ENCODE data around the gene ADAMTS3. TPM values are rescaled to one million over a fixed set of nuclear protein-coding genes. Genes with fewer than 3 reads are reported as not detected.
"Not testable (repeated sequence)": the region's sequence is repeated elsewhere in the genome, so short reads cannot be mapped to it uniquely, and the experiment has no call there.

Gene ADAMTS3
- polyA plus RNA-seq, 1 donor from 2014 or later, result 0.20 TPM

GRCh38 chr4:72546456-72546855 lies 22.6 kb downstream of the ADAMTS3 start:
- no peak overlapping the region for H2AFZ ChIP-seq (ENCODE audit: low read depth, low read length)
- no peaks in the 10 kb centered on the region for H4K20me1 ChIP-seq (ENCODE audit: insufficient read depth)
- H3K36me3 ChIP-seq (ENCODE audit: insufficient read depth, low read length), result no peaks in the 10 kb centered on the region
- H3K27me3 ChIP-seq (ENCODE audit: insufficient read depth, low read depth, low read length), result no peaks in the 10 kb centered on the region
- no peaks in the 10 kb centered on the region for H3K9me3 ChIP-seq (ENCODE audit: low read length)
- H3K4me3 ChIP-seq (ENCODE audit: low read length), result no peak overlapping the region
- H3K4me2 ChIP-seq (ENCODE audit: low read length), result no peak overlapping the region
- H3K9me2 ChIP-seq (ENCODE audit: insufficient read depth, low read length), result no peaks in the 10 kb centered on the region
- no peak for TF ChIP-seq SMC3 (conservative IDR thresholded peaks at IDR 0.05; ENCODE audit: poor library complexity)
- TF ChIP-seq TAF1 (IDR thresholded peaks at IDR 0.05; ENCODE audit: low read depth), result no peak
- TF ChIP-seq, protein P1, sequence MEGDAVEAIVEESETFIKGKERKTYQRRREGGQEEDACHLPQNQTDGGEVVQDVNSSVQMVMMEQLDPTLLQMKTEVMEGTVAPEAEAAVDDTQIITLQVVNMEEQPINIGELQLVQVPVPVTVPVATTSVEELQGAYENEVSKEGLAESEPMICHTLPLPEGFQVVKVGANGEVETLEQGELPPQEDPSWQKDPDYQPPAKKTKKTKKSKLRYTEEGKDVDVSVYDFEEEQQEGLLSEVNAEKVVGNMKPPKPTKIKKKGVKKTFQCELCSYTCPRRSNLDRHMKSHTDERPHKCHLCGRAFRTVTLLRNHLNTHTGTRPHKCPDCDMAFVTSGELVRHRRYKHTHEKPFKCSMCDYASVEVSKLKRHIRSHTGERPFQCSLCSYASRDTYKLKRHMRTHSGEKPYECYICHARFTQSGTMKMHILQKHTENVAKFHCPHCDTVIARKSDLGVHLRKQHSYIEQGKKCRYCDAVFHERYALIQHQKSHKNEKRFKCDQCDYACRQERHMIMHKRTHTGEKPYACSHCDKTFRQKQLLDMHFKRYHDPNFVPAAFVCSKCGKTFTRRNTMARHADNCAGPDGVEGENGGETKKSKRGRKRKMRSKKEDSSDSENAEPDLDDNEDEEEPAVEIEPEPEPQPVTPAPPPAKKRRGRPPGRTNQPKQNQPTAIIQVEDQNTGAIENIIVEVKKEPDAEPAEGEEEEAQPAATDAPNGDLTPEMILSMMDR (IDR thresholded peaks at IDR 0.05; ENCODE audit: poor library complexity, severe bottlenecking), result no peak
- no peak for TF ChIP-seq EP300 (conservative IDR thresholded peaks at IDR 0.05; ENCODE audit: poor library complexity, severe bottlenecking)
- TF ChIP-seq MXI1 (conservative IDR thresholded peaks at IDR 0.05; ENCODE audit: poor library complexity, severe bottlenecking), result no peak
- TF ChIP-seq, protein P2, sequence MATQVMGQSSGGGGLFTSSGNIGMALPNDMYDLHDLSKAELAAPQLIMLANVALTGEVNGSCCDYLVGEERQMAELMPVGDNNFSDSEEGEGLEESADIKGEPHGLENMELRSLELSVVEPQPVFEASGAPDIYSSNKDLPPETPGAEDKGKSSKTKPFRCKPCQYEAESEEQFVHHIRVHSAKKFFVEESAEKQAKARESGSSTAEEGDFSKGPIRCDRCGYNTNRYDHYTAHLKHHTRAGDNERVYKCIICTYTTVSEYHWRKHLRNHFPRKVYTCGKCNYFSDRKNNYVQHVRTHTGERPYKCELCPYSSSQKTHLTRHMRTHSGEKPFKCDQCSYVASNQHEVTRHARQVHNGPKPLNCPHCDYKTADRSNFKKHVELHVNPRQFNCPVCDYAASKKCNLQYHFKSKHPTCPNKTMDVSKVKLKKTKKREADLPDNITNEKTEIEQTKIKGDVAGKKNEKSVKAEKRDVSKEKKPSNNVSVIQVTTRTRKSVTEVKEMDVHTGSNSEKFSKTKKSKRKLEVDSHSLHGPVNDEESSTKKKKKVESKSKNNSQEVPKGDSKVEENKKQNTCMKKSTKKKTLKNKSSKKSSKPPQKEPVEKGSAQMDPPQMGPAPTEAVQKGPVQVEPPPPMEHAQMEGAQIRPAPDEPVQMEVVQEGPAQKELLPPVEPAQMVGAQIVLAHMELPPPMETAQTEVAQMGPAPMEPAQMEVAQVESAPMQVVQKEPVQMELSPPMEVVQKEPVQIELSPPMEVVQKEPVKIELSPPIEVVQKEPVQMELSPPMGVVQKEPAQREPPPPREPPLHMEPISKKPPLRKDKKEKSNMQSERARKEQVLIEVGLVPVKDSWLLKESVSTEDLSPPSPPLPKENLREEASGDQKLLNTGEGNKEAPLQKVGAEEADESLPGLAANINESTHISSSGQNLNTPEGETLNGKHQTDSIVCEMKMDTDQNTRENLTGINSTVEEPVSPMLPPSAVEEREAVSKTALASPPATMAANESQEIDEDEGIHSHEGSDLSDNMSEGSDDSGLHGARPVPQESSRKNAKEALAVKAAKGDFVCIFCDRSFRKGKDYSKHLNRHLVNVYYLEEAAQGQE (IDR thresholded peaks at IDR 0.05; ENCODE audit: borderline replicate concordance), result no peak
- TF ChIP-seq RAD21 (conservative IDR thresholded peaks at IDR 0.05), result no peak
- no peak for TF ChIP-seq POLR2AphosphoS5 (IDR thresholded peaks at IDR 0.05)
- TF ChIP-seq EZH2 (IDR thresholded peaks at IDR 0.05; ENCODE audit: borderline replicate concordance, insufficient read depth, low read length, poor library complexity, severe bottlenecking), result no peak
- no peaks in the 10 kb centered on the region for H3K79me2 ChIP-seq (replicated peaks; ENCODE audit: insufficient read depth, low read length)
- no peak overlapping the region for H3K27ac ChIP-seq (ENCODE audit: low read length)
- H3K9ac ChIP-seq (ENCODE audit: low read length), result no peak overlapping the region
- H3F3A ChIP-seq (ENCODE audit: insufficient read depth, low read length, poor library complexity, severe bottlenecking), result no peaks in the 10 kb centered on the region

DNA sequence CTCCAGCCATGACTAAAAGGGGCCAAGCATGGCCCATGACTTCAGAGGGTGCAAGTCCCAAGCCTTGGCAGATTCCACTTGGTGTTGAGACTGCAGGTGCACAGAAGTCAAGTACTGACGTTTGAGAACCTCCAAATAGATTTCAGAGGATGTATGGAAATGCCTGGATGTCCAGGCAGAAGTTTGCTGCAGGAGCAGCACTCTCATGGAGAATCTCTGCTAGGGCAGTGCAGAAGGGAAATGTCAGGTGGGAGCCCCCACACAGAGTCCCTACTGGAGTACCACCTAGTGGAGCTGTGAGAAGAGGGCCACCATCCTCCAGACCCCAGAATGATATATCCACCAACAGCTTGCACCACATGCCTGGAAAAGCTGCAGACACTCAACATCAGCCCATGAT lies 28.3 kb downstream of the ADAMTS3 start:
- H3F3A ChIP-seq (ENCODE audit: insufficient read depth, low read length, poor library complexity, severe bottlenecking); H3K4me3 ChIP-seq (ENCODE audit: low read length); H3K9me2 ChIP-seq (ENCODE audit: insufficient read depth, low read length); H3K9ac ChIP-seq (ENCODE audit: low read length); H3K4me2 ChIP-seq (ENCODE audit: low read length); H3K27me3 ChIP-seq (ENCODE audit: insufficient read depth, low read depth, low read length); H3K79me2 ChIP-seq (replicated peaks; ENCODE audit: insufficient read depth, low read length); H2AFZ ChIP-seq (ENCODE audit: low read depth, low read length); H4K20me1 ChIP-seq (ENCODE audit: insufficient read depth); H3K9me3 ChIP-seq (ENCODE audit: low read length); H3K36me3 ChIP-seq (ENCODE audit: insufficient read depth, low read length); H3K27ac ChIP-seq (ENCODE audit: low read length): not testable (repeated sequence)

GRCh38 chr4:72538006-72538405 lies 31.0 kb downstream of the ADAMTS3 start:
- Histone ChIP-seq H3K36me3 (ENCODE audit: insufficient read depth, low read length) (no peaks in the 10 kb centered on the region), H3K9me3 (ENCODE audit: low read length) (no peaks in the 10 kb centered on the region), H3K4me3 (ENCODE audit: low read length) (no peak overlapping the region), H3K27me3 (ENCODE audit: insufficient read depth, low read depth, low read length) (no peaks in the 10 kb centered on the region), H3F3A (ENCODE audit: insufficient read depth, low read length, poor library complexity, severe bottlenecking) (no peaks in the 10 kb centered on the region), H3K27ac (ENCODE audit: low read length) (no peak overlapping the region), H2AFZ (ENCODE audit: low read depth, low read length) (no peak overlapping the region), H4K20me1 (ENCODE audit: insufficient read depth) (no peaks in the 10 kb centered on the region), H3K4me2 (ENCODE audit: low read length) (no peak overlapping the region), H3K9ac (ENCODE audit: low read length) (no peak overlapping the region), H3K79me2 (replicated peaks; ENCODE audit: insufficient read depth, low read length) (no peaks in the 10 kb centered on the region), H3K9me2 (ENCODE audit: insufficient read depth, low read length) (no peaks in the 10 kb centered on the region)
- TF ChIP-seq, protein P1 (IDR thresholded peaks at IDR 0.05; ENCODE audit: poor library complexity, severe bottlenecking), result no peak
- TF ChIP-seq EP300 (conservative IDR thresholded peaks at IDR 0.05; ENCODE audit: poor library complexity, severe bottlenecking), result no peak
- TF ChIP-seq, protein P2 (IDR thresholded peaks at IDR 0.05; ENCODE audit: borderline replicate concordance), result no peak
- TF ChIP-seq TAF1 (IDR thresholded peaks at IDR 0.05; ENCODE audit: low read depth), result no peak
- no peak for TF ChIP-seq MXI1 (conservative IDR thresholded peaks at IDR 0.05; ENCODE audit: poor library complexity, severe bottlenecking)
- TF ChIP-seq SMC3 (conservative IDR thresholded peaks at IDR 0.05; ENCODE audit: poor library complexity), result no peak
- TF ChIP-seq POLR2AphosphoS5 (IDR thresholded peaks at IDR 0.05), result no peak
- TF ChIP-seq EZH2 (IDR thresholded peaks at IDR 0.05; ENCODE audit: borderline replicate concordance, insufficient read depth, low read length, poor library complexity, severe bottlenecking), result no peak
- no peak for TF ChIP-seq RAD21 (conservative IDR thresholded peaks at IDR 0.05)
